NT2/D1 (cell line): ENCODE data around the gene RTTN.

ENCODE experiments used
- DNase-seq: peaks from one replicate; pipeline ENCODE4 v3.0.0-alpha.2; 2011; ENCODE audit warnings: low read depth, low spot score
- H3K27me3 ChIP-seq: 2 replicates; pipeline ENCODE4 v1.6.0; 2011; ENCODE audit warnings: mild to moderate bottlenecking; ENCODE audit not compliant: insufficient read length, insufficient read depth
- H3K36me3 ChIP-seq: 2 replicates; pipeline ENCODE4 v1.6.1; 2011; ENCODE audit warnings: mild to moderate bottlenecking, low read length, mixed read lengths; ENCODE audit not compliant: insufficient read depth, insufficient read length
- H3K4me1 ChIP-seq: 2 replicates; pipeline ENCODE4 v1.5.1; 2011; ENCODE audit not compliant: insufficient read depth, insufficient read length
- H3K4me3 ChIP-seq: 2 replicates; pipeline ENCODE4 v1.5.1; 2011; ENCODE audit warnings: low read depth; ENCODE audit not compliant: insufficient read length
- H3K9ac ChIP-seq: 2 replicates; pipeline ENCODE4 v1.6.0; 2011; ENCODE audit warnings: low read depth; ENCODE audit not compliant: insufficient read length
- H3K9me3 ChIP-seq: 2 replicates; pipeline ENCODE4 v1.5.1; 2011; ENCODE audit warnings: mild to moderate bottlenecking, low read length; ENCODE audit not compliant: insufficient read depth
- SUZ12 ChIP-seq: IDR thresholded peaks from 2 replicates; pipeline ENCODE4 v1.6.1; 2011; ENCODE audit not compliant: insufficient read length, insufficient read depth; ENCODE audit errors: extremely low read depth
- YY1 ChIP-seq: IDR thresholded peaks from 2 replicates; pipeline ENCODE4 v1.6.1; 2011; ENCODE audit not compliant: insufficient read length, insufficient read depth
- ZNF274 ChIP-seq: IDR thresholded peaks from 2 replicates; pipeline ENCODE4 v1.6.1; 2011; ENCODE audit warnings: mild to moderate bottlenecking, low read depth, low read length

The RTTN gene

DNA sequence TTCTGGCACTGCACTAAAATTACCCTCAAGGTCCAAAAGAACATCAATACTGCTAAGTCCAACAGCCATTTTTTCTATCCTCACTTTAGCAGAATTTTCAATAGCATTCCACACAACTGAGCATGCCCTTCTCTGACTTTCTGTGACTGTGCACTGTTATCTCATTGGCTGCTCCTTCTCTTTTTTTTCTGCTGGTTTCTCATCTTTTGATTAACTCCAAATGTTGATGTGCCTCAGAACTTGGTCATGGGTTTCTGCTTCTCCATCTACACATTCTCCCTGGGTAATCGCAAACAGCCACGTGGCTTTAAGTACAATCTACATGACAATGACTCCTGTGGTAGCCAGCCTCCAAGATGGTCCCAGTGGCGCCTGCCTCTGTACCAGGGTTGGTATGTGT lies 182.9 kb downstream of the RTTN start:
- Histone ChIP-seq H3K9me3 (no peaks in the 10 kb centered on the region), H3K4me1 (no peaks in the 10 kb centered on the region), H3K27me3 (no peaks in the 10 kb centered on the region), H3K9ac (no peak overlapping the region), H3K36me3 (peaks cover 2% of the 10 kb centered on the region), H3K4me3 (no peak overlapping the region)
- no peak for TF ChIP-seq YY1
- TF ChIP-seq SUZ12: no peak
- no peak for TF ChIP-seq ZNF274
- no peak for DNase-seq

DNA sequence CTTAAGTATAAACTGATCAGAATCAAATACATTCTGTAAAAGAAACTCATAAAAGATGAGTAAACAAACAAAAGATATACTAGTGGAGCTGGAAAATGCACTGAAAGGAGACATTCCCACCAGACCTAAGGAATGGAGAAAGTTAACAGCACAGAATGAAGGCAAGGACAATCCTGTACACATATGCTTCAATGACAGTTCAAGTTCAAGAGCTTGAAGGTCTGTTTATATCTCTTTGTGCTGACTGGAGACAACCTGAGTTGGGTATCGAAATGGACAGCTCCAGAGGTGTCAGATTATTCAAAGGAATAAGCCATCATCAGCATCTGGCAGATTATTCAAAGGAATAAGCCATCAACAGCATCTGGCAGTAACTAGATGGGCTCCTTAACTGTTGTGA lies 184.0 kb downstream of the RTTN start:
- DNase-seq: no peak
- no peak overlapping the region for H3K4me3 ChIP-seq
- H3K4me1 ChIP-seq: no peaks in the 10 kb centered on the region
- peaks cover 7% of the 10 kb centered on the region for H3K36me3 ChIP-seq
- no peak for TF ChIP-seq YY1
- TF ChIP-seq ZNF274: no peak
- TF ChIP-seq SUZ12: no peak
- no peaks in the 10 kb centered on the region for H3K9me3 ChIP-seq
- no peak overlapping the region for H3K9ac ChIP-seq
- H3K27me3 ChIP-seq: no peaks in the 10 kb centered on the region

DNA sequence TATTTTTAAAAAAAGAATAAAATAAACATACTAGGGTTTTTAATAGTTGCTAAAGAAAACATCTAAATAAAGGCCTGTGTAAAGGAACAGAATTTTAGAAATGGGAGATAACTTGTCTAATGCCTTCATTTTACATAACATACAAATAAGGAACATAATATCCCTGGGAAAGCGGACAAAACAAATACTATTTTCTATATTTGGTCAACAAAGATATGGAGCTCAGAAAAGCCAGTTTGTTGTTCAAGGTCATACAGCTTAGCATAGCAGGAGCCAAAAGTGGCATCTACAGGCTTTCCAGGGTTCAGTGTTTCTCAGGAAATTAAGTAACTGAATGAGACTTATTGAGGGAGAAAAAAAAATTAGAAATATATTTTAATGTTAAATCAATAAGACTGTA lies 184.4 kb downstream of the RTTN start:
- H3K9ac ChIP-seq: no peak overlapping the region
- DNase-seq: no peak
- H3K36me3 ChIP-seq: peaks cover 7% of the 10 kb centered on the region

DNA sequence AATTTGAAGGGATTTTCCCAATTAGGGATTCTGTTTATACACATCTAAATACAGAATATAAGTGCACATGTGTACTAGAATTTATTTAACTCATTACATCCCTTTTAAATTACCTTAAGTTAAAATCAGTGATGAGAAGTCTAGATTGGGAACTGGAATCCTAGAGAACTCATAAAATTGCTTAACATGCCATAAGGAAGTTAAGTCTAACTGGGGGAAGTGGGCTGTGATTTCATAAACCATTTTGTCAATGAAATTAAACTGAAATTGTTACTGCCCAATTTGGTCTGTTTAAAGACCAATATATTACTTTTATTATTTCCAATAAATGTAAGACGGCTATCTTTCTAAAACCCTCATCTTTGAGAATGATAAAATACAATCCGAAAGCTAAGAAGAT lies 185.5 kb downstream of the RTTN start:
- H3K4me3 ChIP-seq: no peak overlapping the region
- TF ChIP-seq ZNF274 (no peak), YY1 (no peak), SUZ12 (no peak)
- H3K36me3 ChIP-seq: peaks cover 7% of the 10 kb centered on the region

More for the DNA sequence above, 184.4 kb downstream of the RTTN start:
- no peaks in the 10 kb centered on the region for H3K4me1 ChIP-seq
- no peaks in the 10 kb centered on the region for H3K9me3 ChIP-seq
- H3K27me3 ChIP-seq: no peaks in the 10 kb centered on the region
- TF ChIP-seq YY1 (no peak), ZNF274 (no peak), SUZ12 (no peak)
- no peak overlapping the region for H3K4me3 ChIP-seq

GRCh38 chr18:70019136-70019535 lies 186.4 kb downstream of the RTTN start:
- no peak for DNase-seq
- Histone ChIP-seq H3K4me1 (no peaks in the 10 kb centered on the region), H3K9me3 (no peaks in the 10 kb centered on the region), H3K9ac (no peak overlapping the region), H3K36me3 (peaks cover 7% of the 10 kb centered on the region), H3K4me3 (no peak overlapping the region), H3K27me3 (no peaks in the 10 kb centered on the region)
- TF ChIP-seq SUZ12 (no peak), YY1 (no peak), ZNF274 (no peak)

More for the DNA sequence above, 185.5 kb downstream of the RTTN start:
- H3K9ac ChIP-seq: no peak overlapping the region
- no peaks in the 10 kb centered on the region for H3K4me1 ChIP-seq
- H3K27me3 ChIP-seq: no peaks in the 10 kb centered on the region
- no peaks in the 10 kb centered on the region for H3K9me3 ChIP-seq
- no peak for DNase-seq

GRCh38 chr18:70015127-70015526 lies 190.4 kb downstream of the RTTN start:
- no peak for TF ChIP-seq SUZ12
- no peak for TF ChIP-seq YY1
- TF ChIP-seq ZNF274: no peak
- H3K36me3 ChIP-seq: peaks cover 5% of the 10 kb centered on the region

GRCh38 chr18:70005580-70005979 lies 199.9 kb downstream of the RTTN start:
- H3K9ac ChIP-seq: no peak overlapping the region
- peaks cover 7% of the 10 kb centered on the region for H3K36me3 ChIP-seq
- DNase-seq: no peak

More at GRCh38 chr18:70015127-70015526, 190.4 kb downstream of the RTTN start:
- no peaks in the 10 kb centered on the region for H3K27me3 ChIP-seq
- no peak for DNase-seq
- no peak overlapping the region for H3K9ac ChIP-seq
- no peaks in the 10 kb centered on the region for H3K9me3 ChIP-seq
- H3K4me1 ChIP-seq: no peaks in the 10 kb centered on the region
- no peak overlapping the region for H3K4me3 ChIP-seq

GRCh38 chr18:70004696-70005095 lies 200.8 kb downstream of the RTTN start:
- no peak overlapping the region for H3K9ac ChIP-seq
- H3K4me1 ChIP-seq: no peaks in the 10 kb centered on the region
- peaks cover 7% of the 10 kb centered on the region for H3K36me3 ChIP-seq

More at GRCh38 chr18:70005580-70005979, 199.9 kb downstream of the RTTN start:
- Histone ChIP-seq H3K4me3 (no peak overlapping the region), H3K27me3 (no peaks in the 10 kb centered on the region), H3K4me1 (no peaks in the 10 kb centered on the region), H3K9me3 (no peaks in the 10 kb centered on the region)
- TF ChIP-seq YY1 (no peak), ZNF274 (no peak), SUZ12 (no peak)

More at GRCh38 chr18:70004696-70005095, 200.8 kb downstream of the RTTN start:
- TF ChIP-seq YY1 (no peak), ZNF274 (no peak), SUZ12 (no peak)
- no peaks in the 10 kb centered on the region for H3K9me3 ChIP-seq
- H3K27me3 ChIP-seq: no peaks in the 10 kb centered on the region
- H3K4me3 ChIP-seq: no peak overlapping the region
- no peak for DNase-seq
